ENCODE data around the gene TARBP2.

DNA sequence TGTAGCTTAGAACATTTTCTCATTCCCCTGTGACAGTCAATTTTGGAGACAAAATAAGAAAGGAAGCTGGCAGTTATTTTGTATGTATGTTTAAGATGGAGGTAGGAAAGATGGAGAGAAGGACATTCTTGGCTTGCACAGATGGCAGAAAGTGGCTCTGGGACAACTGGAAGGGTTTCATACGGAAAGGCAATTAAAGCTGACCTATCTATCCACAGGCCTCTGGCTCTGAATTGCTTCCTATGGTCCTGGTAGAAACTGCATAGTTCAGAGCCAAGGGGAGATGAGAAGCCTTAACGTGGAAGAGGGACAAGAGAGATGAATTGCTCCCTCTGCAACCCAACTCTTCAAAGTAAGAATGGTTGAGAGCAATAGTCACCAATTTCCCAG lies 14.2 kb downstream of the TARBP2 start:
- TF ChIP-seq, protein P1, sequence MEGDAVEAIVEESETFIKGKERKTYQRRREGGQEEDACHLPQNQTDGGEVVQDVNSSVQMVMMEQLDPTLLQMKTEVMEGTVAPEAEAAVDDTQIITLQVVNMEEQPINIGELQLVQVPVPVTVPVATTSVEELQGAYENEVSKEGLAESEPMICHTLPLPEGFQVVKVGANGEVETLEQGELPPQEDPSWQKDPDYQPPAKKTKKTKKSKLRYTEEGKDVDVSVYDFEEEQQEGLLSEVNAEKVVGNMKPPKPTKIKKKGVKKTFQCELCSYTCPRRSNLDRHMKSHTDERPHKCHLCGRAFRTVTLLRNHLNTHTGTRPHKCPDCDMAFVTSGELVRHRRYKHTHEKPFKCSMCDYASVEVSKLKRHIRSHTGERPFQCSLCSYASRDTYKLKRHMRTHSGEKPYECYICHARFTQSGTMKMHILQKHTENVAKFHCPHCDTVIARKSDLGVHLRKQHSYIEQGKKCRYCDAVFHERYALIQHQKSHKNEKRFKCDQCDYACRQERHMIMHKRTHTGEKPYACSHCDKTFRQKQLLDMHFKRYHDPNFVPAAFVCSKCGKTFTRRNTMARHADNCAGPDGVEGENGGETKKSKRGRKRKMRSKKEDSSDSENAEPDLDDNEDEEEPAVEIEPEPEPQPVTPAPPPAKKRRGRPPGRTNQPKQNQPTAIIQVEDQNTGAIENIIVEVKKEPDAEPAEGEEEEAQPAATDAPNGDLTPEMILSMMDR (conservative IDR thresholded peaks at IDR 0.05), result no peak
- TF ChIP-seq EZH2 (IDR thresholded peaks at IDR 0.05; ENCODE audit: low read depth), result no peak

All from PC-9 (cell line).